HFF-Myc (cell line): ENCODE measurements around the gene TRMT11.

Experiments used
- DNase-seq: peaks from one replicate; pipeline ENCODE4 v3.0.0-alpha.2; 2011; ENCODE audit warnings: low read depth; ENCODE audit errors: extremely low read depth
- H3K4me3 ChIP-seq: replicated peaks from 2 replicates; pipeline ENCODE4 v1.5.1; 2011; ENCODE audit warnings: low read depth, mild to moderate bottlenecking, control low read depth, low read length
- CTCF ChIP-seq: IDR thresholded peaks from 2 replicates; pipeline ENCODE4 v1.5.1; 2012; ENCODE audit warnings: mild to moderate bottlenecking, low read depth, low read length, control low read depth; ENCODE audit errors: missing control alignments

Gene TRMT11

GRCh38 chr6:126035764-126036163, 49.4 kb downstream of the TRMT11 start:
- no peak for DNase-seq
- no peak overlapping the region for H3K4me3 ChIP-seq
- TF ChIP-seq CTCF = no peak

GRCh38 chr6:126038234-126038633, 51.9 kb downstream of the TRMT11 start:
- H3K4me3 ChIP-seq = no peak overlapping the region
- DNase-seq = no peak
- no peak for TF ChIP-seq CTCF

GRCh38 chr6:126039284-126039683, 52.9 kb downstream of the TRMT11 start:
- no peak overlapping the region for H3K4me3 ChIP-seq
- DNase-seq = no peak
- TF ChIP-seq CTCF = no peak

- TF ChIP-seq CTCF = no peak
- H3K4me3 ChIP-seq = no peak overlapping the region
- DNase-seq = no peak
Measured at GRCh38 chr6:126040394-126040793, 54.1 kb downstream of the TRMT11 start.

GRCh38 chr6:126040826-126041225, 54.5 kb downstream of the TRMT11 start:
- TF ChIP-seq CTCF = no peak
- DNase-seq = peak; percentile 36
- H3K4me3 ChIP-seq = no peak overlapping the region

GRCh38 chr6:126041516-126041915, 55.2 kb downstream of the TRMT11 start:
- TF ChIP-seq CTCF = no peak
- no peak overlapping the region for H3K4me3 ChIP-seq
- DNase-seq = no peak

- TF ChIP-seq CTCF = no peak
- H3K4me3 ChIP-seq = no peak overlapping the region
- peak; percentile 43 for DNase-seq
Measured at GRCh38 chr6:126042001-126042419, 55.7 kb downstream of the TRMT11 start.
